Endodermal cell (in vitro differentiated cells): ENCODE measurements around the gene CTPS2. TPM values are rescaled to one million over a fixed set of nuclear protein-coding genes. Genes with fewer than 3 reads are reported as not detected.

Experiments
- DNase-seq: peaks from one replicate; pipeline ENCODE4 v3.0.0-alpha.2; 2017
- H3K27ac ChIP-seq: 2 replicates; pipeline ENCODE4 v1.5.1; 2013; ENCODE audit warnings: mild to moderate bottlenecking, low read depth, low read length, moderate library complexity
- H3K27me3 ChIP-seq: 2 replicates; pipeline ENCODE4 v1.6.1; 2013; ENCODE audit warnings: mild to moderate bottlenecking, low read length, moderate library complexity; ENCODE audit not compliant: insufficient read depth, control insufficient read depth, poor library complexity, severe bottlenecking
- H3K36me3 ChIP-seq: 2 replicates; pipeline ENCODE4 v1.7.0; 2013; ENCODE audit warnings: mild to moderate bottlenecking, low read length, moderate library complexity; ENCODE audit not compliant: control insufficient read depth, insufficient read depth
- H3K4me1 ChIP-seq: one replicate; pipeline ENCODE4 v1.7.0; 2013; ENCODE audit warnings: low read length; ENCODE audit not compliant: control insufficient read depth, insufficient read depth
- H3K4me3 ChIP-seq: 2 replicates; pipeline ENCODE4 v1.5.1; 2013; ENCODE audit warnings: mild to moderate bottlenecking, low read length, moderate library complexity
- H3K9ac ChIP-seq: 2 replicates; pipeline ENCODE4 v1.6.1; 2013; ENCODE audit warnings: mild to moderate bottlenecking, low read length, moderate library complexity; ENCODE audit not compliant: poor library complexity, severe bottlenecking; ENCODE audit errors: extremely low read depth
- H3K9me3 ChIP-seq: 2 replicates; pipeline ENCODE4 v1.6.1; 2013; ENCODE audit warnings: mild to moderate bottlenecking, low read length, moderate library complexity; ENCODE audit not compliant: control insufficient read depth
- H3K27ac Mint-ChIP-seq: 2 replicates; pipeline ENCODE4 v1.8.0; 2020; ENCODE audit warnings: mixed read lengths
- H3K27me3 Mint-ChIP-seq: 2 replicates; pipeline ENCODE4 v1.8.0; 2021; ENCODE audit warnings: mild to moderate bottlenecking, mixed read lengths; ENCODE audit not compliant: insufficient read depth
- H3K36me3 Mint-ChIP-seq: 2 replicates; pipeline ENCODE4 v1.8.0; 2020; ENCODE audit warnings: low read depth, mixed read lengths
- H3K4me1 Mint-ChIP-seq: 2 replicates; pipeline ENCODE4 v1.8.0; 2020; ENCODE audit warnings: mixed read lengths
- H3K4me3 Mint-ChIP-seq: 2 replicates; pipeline ENCODE4 v1.8.0; 2020; ENCODE audit warnings: mild to moderate bottlenecking, moderate library complexity, mixed read lengths
- H3K9me3 Mint-ChIP-seq: 2 replicates; pipeline ENCODE4 v1.8.0; 2020; ENCODE audit warnings: mild to moderate bottlenecking, mixed read lengths
- WGBS, 2 experiments: methylation state at CpG; one replicate each; pipeline versions ENCODE4 v1.1.5 to v1.1.7; 2013; ENCODE audit warnings: missing lambda C conversion rate in 2 of 2, mixed read lengths in 1 of 2; ENCODE audit not compliant: insufficient coverage in 1 of 2, insufficient read length in 1 of 2; 5-methylcytosine and 5-hydroxymethylcytosine counted together
- total RNA-seq, 2 donors: library from RNA; stranded (reverse); fragmentation: NEBNext Ultra II Directional in 1 of 2; extraction: Animal tissue kit (Norgen Biotek cat#: 25700) in 1 of 2; gene quantifications; 2 replicates in 1 of 2; 3 replicates in 1 of 2; pipeline ENCODE4 v1.2.1, GENCODE V29; 2021
- TF ChIP-seq, protein P1 (sequence below): fragments of 200-600 bp; sonication (generic); conservative IDR thresholded peaks from 2 replicates; pipeline ENCODE4 v1.5.0; 2021; ENCODE audit warnings: antibody characterized with exemption, mild to moderate bottlenecking

Gene CTPS2
- total RNA-seq, 2 donors from 2014 or later = 33.5 to 71.1 TPM

GRCh38 chrX:16754019-16754418 is 41.5 kb upstream of the CTPS2 start:
- Histone ChIP-seq H3K4me3 (no peak overlapping the region), H3K4me1 (no peaks in the 10 kb centered on the region), H3K27ac (no peak overlapping the region), H3K9me3 (no peaks in the 10 kb centered on the region), H3K27me3 (no peaks in the 10 kb centered on the region), H3K9ac (no peak overlapping the region), H3K36me3 (peaks cover 32% of the 10 kb centered on the region)
- no peaks in the 10 kb centered on the region for H3K27me3 Mint-ChIP-seq
- TF ChIP-seq, protein P1, sequence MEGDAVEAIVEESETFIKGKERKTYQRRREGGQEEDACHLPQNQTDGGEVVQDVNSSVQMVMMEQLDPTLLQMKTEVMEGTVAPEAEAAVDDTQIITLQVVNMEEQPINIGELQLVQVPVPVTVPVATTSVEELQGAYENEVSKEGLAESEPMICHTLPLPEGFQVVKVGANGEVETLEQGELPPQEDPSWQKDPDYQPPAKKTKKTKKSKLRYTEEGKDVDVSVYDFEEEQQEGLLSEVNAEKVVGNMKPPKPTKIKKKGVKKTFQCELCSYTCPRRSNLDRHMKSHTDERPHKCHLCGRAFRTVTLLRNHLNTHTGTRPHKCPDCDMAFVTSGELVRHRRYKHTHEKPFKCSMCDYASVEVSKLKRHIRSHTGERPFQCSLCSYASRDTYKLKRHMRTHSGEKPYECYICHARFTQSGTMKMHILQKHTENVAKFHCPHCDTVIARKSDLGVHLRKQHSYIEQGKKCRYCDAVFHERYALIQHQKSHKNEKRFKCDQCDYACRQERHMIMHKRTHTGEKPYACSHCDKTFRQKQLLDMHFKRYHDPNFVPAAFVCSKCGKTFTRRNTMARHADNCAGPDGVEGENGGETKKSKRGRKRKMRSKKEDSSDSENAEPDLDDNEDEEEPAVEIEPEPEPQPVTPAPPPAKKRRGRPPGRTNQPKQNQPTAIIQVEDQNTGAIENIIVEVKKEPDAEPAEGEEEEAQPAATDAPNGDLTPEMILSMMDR = no peak
- peak overlapping the region; percentile 52 for H3K27ac Mint-ChIP-seq
- WGBS, 2 experiments = 92 to 100% methylated on average over 1 to 2 of the region's 2 CpGs
- peaks cover 71% of the 10 kb centered on the region for H3K36me3 Mint-ChIP-seq
- DNase-seq = peak; percentile 57
- H3K4me1 Mint-ChIP-seq = peaks cover 9% of the 10 kb centered on the region
- H3K4me3 Mint-ChIP-seq = no peak overlapping the region
- H3K9me3 Mint-ChIP-seq = no peaks in the 10 kb centered on the region

GRCh38 chrX:16750136-16750535 is 37.7 kb upstream of the CTPS2 start:
- no peak for DNase-seq
- WGBS, 2 experiments = 96 to 100% methylated on average over 4 to 7 of the region's 7 CpGs
- H3K27ac Mint-ChIP-seq = no peak overlapping the region
- Histone ChIP-seq H3K4me3 (no peak overlapping the region), H3K9ac (no peak overlapping the region), H3K9me3 (no peaks in the 10 kb centered on the region), H3K27ac (no peak overlapping the region), H3K36me3 (peaks cover 22% of the 10 kb centered on the region), H3K4me1 (no peaks in the 10 kb centered on the region), H3K27me3 (no peaks in the 10 kb centered on the region)
- TF ChIP-seq, protein P1 = no peak
- H3K4me1 Mint-ChIP-seq = peaks cover 9% of the 10 kb centered on the region
- no peaks in the 10 kb centered on the region for H3K9me3 Mint-ChIP-seq
- H3K36me3 Mint-ChIP-seq = peaks cover 66% of the 10 kb centered on the region
- no peaks in the 10 kb centered on the region for H3K27me3 Mint-ChIP-seq
- no peak overlapping the region for H3K4me3 Mint-ChIP-seq

GRCh38 chrX:16748425-16748824 is 36.0 kb upstream of the CTPS2 start:
- peaks cover 21% of the 10 kb centered on the region for H3K36me3 ChIP-seq
- no peaks in the 10 kb centered on the region for H3K4me1 ChIP-seq
- H3K27ac Mint-ChIP-seq = no peak overlapping the region
- no peak overlapping the region for H3K4me3 ChIP-seq
- H3K9ac ChIP-seq = no peak overlapping the region
- no peaks in the 10 kb centered on the region for H3K9me3 Mint-ChIP-seq
- no peak for DNase-seq
- 97% methylated on average over 5 of the region's 5 CpGs; no CpG with 5 or more reads in 1 of the 2 experiments for WGBS, 2 experiments
- H3K36me3 Mint-ChIP-seq = peaks cover 67% of the 10 kb centered on the region
- H3K4me1 Mint-ChIP-seq = peaks cover 1% of the 10 kb centered on the region
- TF ChIP-seq, protein P1 = no peak
- H3K27me3 Mint-ChIP-seq = no peaks in the 10 kb centered on the region
- no peak overlapping the region for H3K4me3 Mint-ChIP-seq
- no peak overlapping the region for H3K27ac ChIP-seq
- no peaks in the 10 kb centered on the region for H3K9me3 ChIP-seq
- H3K27me3 ChIP-seq = no peaks in the 10 kb centered on the region
